Cardiac muscle cell (in vitro differentiated cells and primary cell): Measurements from ENCODE around the gene GTF3C5. TPM values are rescaled to one million over a fixed set of nuclear protein-coding genes. Genes with fewer than 3 reads are reported as not detected.

Source experiments
- DNase-seq, 2 donors: peaks; one replicate each; pipeline versions ENCODE4 v3.0.0 to v3.0.0-alpha.2; 2010 to 2017; ENCODE audit warnings: low read depth in 1 of 2, low spot score in 1 of 2
- H3K27ac ChIP-seq: fragments of 200-600 bp; sonication (generic); 2 replicates; pipeline ENCODE4 v1.5.1; 2016
- H3K27me3 ChIP-seq: fragments of 200-600 bp; sonication (generic); 2 replicates; pipeline ENCODE4 v1.6.0; 2016; ENCODE audit warnings: control low read depth
- H3K36me3 ChIP-seq: fragments of 200-600 bp; sonication (generic); 2 replicates; pipeline ENCODE4 v1.5.1; 2016; ENCODE audit warnings: control low read depth
- H3K4me1 ChIP-seq: fragments of 200-600 bp; sonication (generic); 2 replicates; pipeline ENCODE4 v1.8.1; 2017; ENCODE audit warnings: low read depth, mild to moderate bottlenecking, mixed run types
- H3K4me3 ChIP-seq: fragments of 200-600 bp; sonication (generic); 2 replicates; pipeline ENCODE4 v1.5.1; 2016; ENCODE audit warnings: mild to moderate bottlenecking
- H3K9me3 ChIP-seq: fragments of 200-600 bp; sonication (generic); 2 replicates; pipeline ENCODE4 v1.5.1; 2017; ENCODE audit warnings: low read depth, mild to moderate bottlenecking, control low read depth
- polyA plus RNA-seq: library from polyadenylated mRNA; unstranded; fragments of >200 nt; fragmentation: Nextera tagmentation; extraction: Ambion mirVana; gene quantifications from 2 replicates; pipeline ENCODE4 v1.2.1, GENCODE V29; 2016
- total RNA-seq: library from RNA; depleted of rRNA; stranded (reverse); fragments of >200 nt; gene quantifications from 2 replicates; pipeline ENCODE4 v1.2.3, GENCODE V29; 2016
- TF ChIP-seq, protein P1 (sequence below): IDR thresholded peaks from 2 replicates; pipeline ENCODE4 v1.5.1; 2012; ENCODE audit warnings: low read depth, mild to moderate bottlenecking, low read length

The GTF3C5 gene
- total and polyA plus RNA-seq, 2 experiments from 2014 or later = 84.0 to 99.5 TPM

DNA sequence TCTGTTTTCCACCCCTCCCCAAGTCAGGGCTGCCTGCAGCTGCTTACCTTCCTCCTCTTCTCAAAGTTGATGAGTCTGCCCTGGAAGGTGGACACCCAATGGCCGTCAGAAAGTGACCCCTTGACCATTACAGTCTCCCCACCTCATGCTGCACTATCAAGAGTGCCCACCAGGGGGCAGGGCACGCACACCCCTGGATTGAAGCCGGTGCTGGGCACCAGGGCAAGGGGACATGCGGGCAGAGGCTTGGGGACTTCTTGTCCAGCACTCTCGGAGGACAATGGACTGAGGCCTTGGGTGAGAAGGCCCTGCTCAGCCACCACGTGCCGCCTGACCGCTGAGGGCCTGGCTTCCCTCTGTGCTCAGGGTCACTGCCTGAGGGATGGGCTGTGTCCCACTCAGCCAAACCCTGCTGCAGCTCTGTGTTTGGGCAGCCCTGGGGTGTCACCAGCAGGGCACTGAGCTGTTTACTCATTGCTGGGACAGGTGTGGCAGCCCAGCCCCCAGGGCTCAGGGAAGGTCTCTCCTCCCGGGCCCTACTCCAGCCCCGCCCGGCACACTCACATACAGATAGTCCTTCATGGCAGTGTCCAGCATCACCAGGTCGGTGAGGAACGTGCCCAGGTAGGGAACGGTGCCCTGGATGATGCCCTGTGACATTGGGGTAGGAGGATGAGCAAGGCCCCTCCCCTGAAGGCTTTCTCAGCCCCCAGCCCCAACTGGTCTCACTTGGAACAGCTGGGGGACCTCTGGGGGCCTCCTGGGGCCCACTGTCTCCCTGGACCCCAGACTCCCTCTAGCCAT lies 72.6 kb downstream of the GTF3C5 start:
- TF ChIP-seq, protein P1, sequence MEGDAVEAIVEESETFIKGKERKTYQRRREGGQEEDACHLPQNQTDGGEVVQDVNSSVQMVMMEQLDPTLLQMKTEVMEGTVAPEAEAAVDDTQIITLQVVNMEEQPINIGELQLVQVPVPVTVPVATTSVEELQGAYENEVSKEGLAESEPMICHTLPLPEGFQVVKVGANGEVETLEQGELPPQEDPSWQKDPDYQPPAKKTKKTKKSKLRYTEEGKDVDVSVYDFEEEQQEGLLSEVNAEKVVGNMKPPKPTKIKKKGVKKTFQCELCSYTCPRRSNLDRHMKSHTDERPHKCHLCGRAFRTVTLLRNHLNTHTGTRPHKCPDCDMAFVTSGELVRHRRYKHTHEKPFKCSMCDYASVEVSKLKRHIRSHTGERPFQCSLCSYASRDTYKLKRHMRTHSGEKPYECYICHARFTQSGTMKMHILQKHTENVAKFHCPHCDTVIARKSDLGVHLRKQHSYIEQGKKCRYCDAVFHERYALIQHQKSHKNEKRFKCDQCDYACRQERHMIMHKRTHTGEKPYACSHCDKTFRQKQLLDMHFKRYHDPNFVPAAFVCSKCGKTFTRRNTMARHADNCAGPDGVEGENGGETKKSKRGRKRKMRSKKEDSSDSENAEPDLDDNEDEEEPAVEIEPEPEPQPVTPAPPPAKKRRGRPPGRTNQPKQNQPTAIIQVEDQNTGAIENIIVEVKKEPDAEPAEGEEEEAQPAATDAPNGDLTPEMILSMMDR = peak; percentile 91
- no peak overlapping the region for H3K27ac ChIP-seq
- no peaks in the 10 kb centered on the region for H3K4me1 ChIP-seq
- H3K27me3 ChIP-seq = no peaks in the 10 kb centered on the region
- H3K9me3 ChIP-seq = no peaks in the 10 kb centered on the region
- peak; percentile 44 to 70 for DNase-seq
- no peak overlapping the region for H3K4me3 ChIP-seq
- peaks cover 45% of the 10 kb centered on the region for H3K36me3 ChIP-seq

- no peaks in the 10 kb centered on the region for H3K9me3 ChIP-seq
- no peaks in the 10 kb centered on the region for H3K27me3 ChIP-seq
- peaks cover 43% of the 10 kb centered on the region for H3K36me3 ChIP-seq
- TF ChIP-seq, protein P1 = no peak
- no peak overlapping the region for H3K4me3 ChIP-seq
- DNase-seq = no peak
- no peak overlapping the region for H3K27ac ChIP-seq
- H3K4me1 ChIP-seq = no peaks in the 10 kb centered on the region
Measured at GRCh38 chr9:133103987-133104505, 73.2 kb downstream of the GTF3C5 start.

GRCh38 chr9:133104718-133105460 lies 74.1 kb downstream of the GTF3C5 start:
- no peak overlapping the region for H3K27ac ChIP-seq
- no peaks in the 10 kb centered on the region for H3K27me3 ChIP-seq
- peaks cover 43% of the 10 kb centered on the region for H3K36me3 ChIP-seq
- no peaks in the 10 kb centered on the region for H3K4me1 ChIP-seq
- H3K9me3 ChIP-seq = no peaks in the 10 kb centered on the region
- TF ChIP-seq, protein P1 = no peak
- no peak overlapping the region for H3K4me3 ChIP-seq
- no peak for DNase-seq

DNA sequence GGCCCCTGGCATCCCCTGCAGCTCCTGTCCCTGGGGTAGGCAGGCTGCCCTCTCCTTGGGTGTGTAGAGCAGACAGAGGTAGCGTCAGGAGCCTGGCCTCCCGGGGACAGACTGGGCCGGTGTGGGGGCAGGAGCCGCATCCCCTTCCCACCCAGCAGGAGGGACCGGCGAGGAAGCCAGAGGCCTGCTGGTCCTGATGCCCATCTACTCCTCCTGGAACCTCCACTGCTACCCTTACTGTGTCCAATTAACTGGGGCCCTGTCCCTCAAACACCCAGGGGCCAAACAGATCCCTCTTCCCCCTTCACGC lies 74.6 kb downstream of the GTF3C5 start:
- H3K27me3 ChIP-seq = no peaks in the 10 kb centered on the region
- H3K27ac ChIP-seq = no peak overlapping the region
- H3K9me3 ChIP-seq = no peaks in the 10 kb centered on the region
- H3K4me1 ChIP-seq = no peaks in the 10 kb centered on the region
- no peak overlapping the region for H3K4me3 ChIP-seq
- H3K36me3 ChIP-seq = peaks cover 43% of the 10 kb centered on the region
- TF ChIP-seq, protein P1 = no peak
- DNase-seq = no peak

- Histone ChIP-seq H3K4me3 (no peak overlapping the region), H3K36me3 (peaks cover 34% of the 10 kb centered on the region), H3K4me1 (no peaks in the 10 kb centered on the region), H3K27ac (no peak overlapping the region), H3K27me3 (no peaks in the 10 kb centered on the region), H3K9me3 (no peaks in the 10 kb centered on the region)
- DNase-seq = no peak
- TF ChIP-seq, protein P1 = no peak
Measured at GRCh38 chr9:133106511-133107244, 75.9 kb downstream of the GTF3C5 start.
